GM12892 (cell line): Measurements from ENCODE around the gene ZDHHC12.

Source experiments
- DNase-seq: peaks from one replicate; pipeline ENCODE4 v3.0.0; 2011; ENCODE audit not compliant: insufficient read length
- FAIRE-seq: peaks from 2 replicates; lab custom pipeline; 2011; peaks lifted over from hg19 to GRCh38; lab: Jason Lieb, UNC
- POLR2A ChIP-seq: IDR thresholded peaks from 2 replicates; pipeline ENCODE4 v1.6.1; 2011; ENCODE audit warnings: low read depth, low read length, control low read depth
- POLR2AphosphoS5 ChIP-seq: IDR thresholded peaks from 2 replicates; pipeline ENCODE4 v1.6.1; 2011; ENCODE audit warnings: low read depth, low read length, control low read depth
- TAF1 ChIP-seq: IDR thresholded peaks from 2 replicates; pipeline ENCODE4 v1.6.1; 2011; ENCODE audit warnings: low read depth, mild to moderate bottlenecking, control low read depth, low read length, borderline replicate concordance

The ZDHHC12 gene

DNA sequence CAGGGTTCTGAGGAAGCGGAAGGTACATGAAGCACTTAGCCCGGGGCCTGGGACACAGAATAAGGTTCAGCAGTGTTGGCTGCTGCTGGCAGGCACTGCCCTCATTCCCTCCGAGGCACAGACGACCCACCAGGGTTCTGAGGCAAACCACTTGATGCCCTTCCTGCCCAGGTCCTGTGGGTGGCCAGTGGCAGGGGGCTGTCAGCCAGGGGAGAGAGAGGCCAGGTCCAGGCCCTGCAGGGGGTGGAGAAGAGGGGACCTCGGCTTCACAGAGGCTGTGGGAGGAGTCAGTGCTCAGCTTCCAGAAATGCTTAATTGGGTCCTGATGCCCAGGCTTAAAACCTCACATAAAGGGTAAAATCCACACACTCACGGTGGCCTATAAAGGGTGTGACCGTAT, 4.4 kb upstream of the ZDHHC12 start:
- TF ChIP-seq POLR2AphosphoS5: no peak
- no peak for TF ChIP-seq TAF1
- no peak for TF ChIP-seq POLR2A
- FAIRE-seq (no peak), DNase-seq (no peak)

DNA sequence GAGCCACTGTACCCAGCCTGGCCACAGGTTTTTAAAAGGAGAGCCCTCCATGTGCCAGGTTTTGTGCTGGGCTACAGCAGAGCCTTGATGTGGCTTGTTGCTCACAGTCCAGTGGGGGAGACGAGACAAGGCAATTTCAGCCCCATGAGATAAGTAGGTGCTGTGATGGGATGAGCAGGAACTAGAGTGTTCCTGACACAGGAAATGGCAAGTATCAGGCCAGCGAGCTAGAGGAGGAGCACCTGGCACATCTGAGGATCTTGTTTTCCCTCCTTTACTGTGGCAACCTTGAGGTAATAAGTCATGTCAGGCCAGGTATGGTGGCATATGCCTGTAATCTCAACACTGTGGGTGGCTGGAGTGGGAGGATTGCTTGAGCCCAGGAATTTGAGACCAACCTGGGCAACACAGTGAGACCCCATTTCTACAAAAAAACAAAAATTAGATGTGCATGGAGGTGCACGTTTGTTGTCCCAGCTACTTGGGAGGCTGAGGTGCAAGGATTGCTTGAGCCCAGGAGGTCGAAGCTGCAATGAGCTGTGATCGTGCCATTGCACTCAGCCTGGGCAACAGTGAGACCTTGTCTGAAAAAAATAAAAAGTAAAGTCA, 3.8 kb upstream of the ZDHHC12 start:
- FAIRE-seq (no peak), DNase-seq (no peak)
- TF ChIP-seq TAF1 (no peak), POLR2AphosphoS5 (no peak), POLR2A (no peak)

DNA sequence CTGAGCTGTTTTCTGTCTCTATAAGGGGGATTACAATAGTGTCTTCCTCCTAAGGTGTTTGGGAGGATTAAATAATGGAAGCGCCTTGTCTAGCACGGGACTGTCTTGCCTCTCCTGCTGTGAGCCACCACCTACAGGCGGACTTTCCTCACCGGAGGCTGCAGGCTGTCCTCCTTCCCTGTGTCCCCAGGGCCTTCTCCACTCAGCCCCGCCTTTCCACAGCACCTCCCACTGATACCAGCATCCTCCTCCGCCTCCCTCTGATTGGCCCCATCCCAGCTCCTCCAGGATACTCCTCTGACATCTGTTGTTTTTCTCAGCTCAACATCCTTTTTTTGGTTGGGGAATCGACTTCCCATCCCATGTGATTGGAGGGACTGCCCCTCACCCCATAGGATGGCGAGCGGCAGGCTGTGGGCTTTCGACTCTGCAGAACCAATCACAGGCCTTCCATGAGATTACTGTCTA, 851 bp upstream of the ZDHHC12 start:
- DNase-seq (peak; percentile 71), FAIRE-seq (no peak)
- TF ChIP-seq TAF1 (no peak), POLR2AphosphoS5 (no peak), POLR2A (no peak)

DNA sequence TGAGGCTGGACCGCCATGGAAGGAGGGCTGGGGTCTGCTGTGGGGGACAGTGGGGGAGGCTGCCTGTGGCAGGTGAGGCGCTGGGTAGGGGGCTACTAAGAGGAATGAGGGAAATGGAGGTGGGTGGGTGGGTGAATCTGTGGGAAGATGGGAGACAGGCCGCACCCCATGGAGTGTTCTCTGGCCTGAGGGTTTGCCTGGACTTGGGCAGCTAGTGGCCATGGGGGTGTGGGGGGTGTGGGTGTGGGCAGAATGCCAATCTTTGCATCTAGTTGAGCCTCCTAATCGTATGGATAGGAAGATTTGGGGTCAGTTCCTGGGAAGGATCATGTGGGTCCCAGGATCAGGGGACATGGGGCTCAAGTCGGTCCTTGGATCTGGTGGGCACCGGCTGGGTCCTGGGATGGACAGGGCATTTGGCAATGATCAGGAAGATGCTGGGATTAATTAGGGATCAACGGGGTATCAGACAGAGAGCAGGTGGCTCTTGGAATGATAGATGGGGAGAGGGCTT, 518 bp downstream of the ZDHHC12 start:
- TF ChIP-seq TAF1 (no peak), POLR2AphosphoS5 (no peak), POLR2A (no peak)
- DNase-seq (no peak), FAIRE-seq (peak; percentile 48)

DNA sequence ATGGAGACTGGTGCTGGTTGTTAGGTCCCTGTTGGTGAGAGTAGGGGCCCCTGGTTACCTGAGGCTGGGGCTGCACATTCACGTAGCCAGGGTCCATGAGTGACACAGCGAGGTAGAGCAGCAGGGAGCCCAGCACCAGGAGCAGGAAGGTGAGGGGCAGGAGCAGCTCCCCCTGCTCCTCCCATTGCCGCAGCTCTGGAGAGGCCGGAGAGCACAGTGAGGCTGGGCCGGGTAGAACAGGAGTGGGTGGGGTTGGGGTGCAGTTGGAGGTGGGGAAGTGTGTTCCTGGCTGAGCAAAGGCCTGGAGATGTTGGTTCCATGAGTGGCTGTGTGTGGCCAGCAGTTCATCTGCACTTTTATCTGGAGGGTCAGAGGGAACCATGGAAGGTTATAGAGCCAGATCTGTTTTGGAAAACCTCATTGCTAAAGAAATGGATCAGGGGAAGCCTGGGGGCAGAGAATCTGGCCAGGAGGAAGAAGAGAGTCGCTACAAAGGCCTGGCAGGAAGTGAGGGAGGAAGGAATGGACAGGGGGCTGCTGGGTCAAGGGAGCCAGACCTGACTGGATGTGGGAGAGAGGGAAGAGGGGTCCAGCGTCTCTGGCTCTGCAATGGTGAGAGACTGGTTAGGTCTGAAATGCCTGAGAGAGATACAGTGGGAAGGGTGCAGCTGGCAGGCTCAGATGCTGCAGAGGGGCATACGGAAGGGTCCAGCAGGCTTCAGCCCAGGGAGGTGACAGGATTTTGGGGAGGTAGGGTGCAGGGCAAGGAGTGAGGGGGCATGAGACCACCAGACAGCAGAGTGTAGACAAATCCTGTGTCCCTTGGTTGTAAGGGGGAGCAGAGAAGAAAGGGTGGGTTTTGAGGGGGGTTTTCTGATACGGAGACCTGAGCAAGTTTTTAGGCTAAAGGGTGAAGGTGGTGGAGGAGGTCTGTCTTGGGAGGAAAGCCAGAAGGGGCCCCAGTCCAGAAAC, 1.3 kb downstream of the ZDHHC12 start:
- DNase-seq (no peak), FAIRE-seq (no peak)
- TF ChIP-seq POLR2A (no peak), TAF1 (no peak), POLR2AphosphoS5 (no peak)

DNA sequence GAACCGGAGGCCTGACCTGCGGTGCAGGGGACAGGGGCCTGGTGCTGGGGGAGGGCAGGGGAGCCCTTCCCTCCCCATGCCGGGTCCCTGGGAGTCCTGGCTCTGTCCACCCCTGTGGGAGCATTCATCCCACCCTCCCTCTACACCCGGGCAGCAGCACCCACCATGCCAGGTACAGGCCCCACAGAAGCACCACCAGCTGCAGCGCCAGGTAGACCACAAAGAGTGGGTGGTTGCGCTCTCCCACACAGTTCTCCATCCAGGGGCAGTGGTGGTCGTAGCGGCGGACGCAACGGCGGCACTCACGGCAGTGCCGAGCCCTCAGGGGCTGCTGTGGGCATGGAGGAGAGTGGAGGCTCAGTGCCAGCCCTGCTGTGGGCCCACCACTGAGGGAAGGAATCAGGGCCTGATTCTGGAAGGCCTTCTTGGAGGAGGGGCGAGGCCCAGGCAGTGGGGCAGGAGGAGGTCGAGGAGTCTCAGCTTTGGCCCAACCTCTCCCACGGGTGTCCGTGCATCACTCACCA, 2.4 kb downstream of the ZDHHC12 start:
- FAIRE-seq: no peak
- no peak for DNase-seq
- no peak for TF ChIP-seq POLR2AphosphoS5
- TF ChIP-seq POLR2A: no peak
- no peak for TF ChIP-seq TAF1

DNA sequence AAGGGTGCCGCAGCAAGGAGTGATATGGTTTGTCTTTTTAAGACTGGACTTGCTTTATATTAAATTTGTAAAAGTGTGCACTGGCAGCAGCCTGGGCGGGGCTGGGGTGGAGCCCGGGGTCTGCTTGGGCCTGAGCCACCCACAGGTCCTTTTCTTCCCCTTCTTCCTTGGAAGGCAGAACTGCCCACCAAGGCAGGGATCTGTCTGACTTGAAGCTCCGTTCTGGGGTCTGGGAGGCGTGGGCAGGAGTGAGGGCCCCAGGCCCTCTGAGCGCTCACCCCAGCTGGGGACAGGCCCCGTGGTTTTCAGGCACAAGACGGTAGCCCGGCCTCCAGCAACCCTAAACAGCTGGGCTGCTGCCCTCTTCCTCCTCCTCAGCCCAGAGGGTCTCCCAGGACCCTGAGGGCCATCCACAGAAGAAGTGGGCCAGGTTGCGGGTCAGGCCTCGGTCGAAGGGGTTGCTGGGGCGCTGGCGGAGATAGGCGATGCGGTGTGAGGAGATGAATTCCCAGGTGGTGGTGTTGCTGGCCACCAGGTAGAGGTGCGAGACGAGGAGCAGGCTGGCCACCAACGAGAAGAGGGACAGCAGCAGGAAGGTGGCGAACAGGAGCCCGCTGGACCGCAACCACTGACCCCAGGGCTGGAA, 3.0 kb downstream of the ZDHHC12 start:
- TF ChIP-seq POLR2AphosphoS5 (no peak), POLR2A (no peak), TAF1 (no peak)
- FAIRE-seq: no peak
- no peak for DNase-seq

DNA sequence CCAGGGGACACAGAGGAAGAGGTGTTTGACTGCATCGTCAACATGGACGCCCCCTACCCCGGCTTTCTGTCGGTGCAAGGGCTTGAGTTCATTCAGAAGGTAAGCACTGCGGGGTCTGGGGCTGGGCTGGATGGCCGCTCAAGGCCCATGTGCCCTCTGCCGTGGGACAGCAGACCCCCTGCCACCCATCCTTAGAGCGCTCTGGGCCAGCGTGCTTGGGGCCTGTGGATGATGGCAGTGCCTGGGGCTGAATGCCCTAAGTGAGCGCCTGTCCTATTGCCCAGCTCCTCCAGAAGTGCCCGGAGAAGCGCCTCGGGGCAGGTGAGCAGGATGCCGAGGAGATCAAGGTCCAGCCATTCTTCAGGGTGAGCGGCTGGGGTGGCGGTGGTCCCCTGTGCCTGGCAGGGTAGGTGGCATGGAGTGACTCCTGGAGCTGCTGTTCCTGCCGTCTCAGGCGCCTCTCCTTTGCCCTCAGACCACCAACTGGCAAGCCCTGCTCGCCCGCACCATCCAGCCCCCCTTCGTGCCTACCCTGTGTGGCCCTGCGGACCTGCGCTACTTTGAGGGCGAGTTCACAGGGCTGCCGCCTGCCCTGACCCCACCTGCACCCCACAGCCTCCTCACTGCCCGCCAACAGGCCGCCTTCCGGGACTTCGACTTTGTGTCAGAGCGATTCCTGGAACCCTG, 3.9 kb downstream of the ZDHHC12 start:
- FAIRE-seq: no peak

DNA sequence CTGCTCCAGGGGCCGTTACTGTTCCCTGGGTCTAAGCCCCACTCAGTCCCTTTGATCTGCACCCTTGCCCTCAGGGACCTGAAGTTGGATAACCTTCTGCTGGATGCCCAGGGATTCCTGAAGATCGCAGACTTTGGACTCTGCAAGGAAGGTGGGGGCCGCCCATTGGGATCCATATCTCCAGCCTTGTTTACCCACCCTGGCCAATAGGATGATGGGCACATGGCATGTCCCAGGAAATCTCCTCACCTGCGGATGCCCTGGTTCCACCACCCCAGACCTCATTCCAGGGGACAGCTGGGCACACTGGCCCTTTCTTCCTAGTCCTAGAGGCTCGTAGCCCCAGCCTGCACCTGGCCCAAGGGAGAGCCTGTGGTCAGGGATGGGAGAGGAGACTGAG, 5.5 kb downstream of the ZDHHC12 start:
- FAIRE-seq: no peak
- DNase-seq: no peak
- TF ChIP-seq POLR2A (no peak), TAF1 (no peak)

More for the DNA sequence above, 3.9 kb downstream of the ZDHHC12 start:
- TF ChIP-seq TAF1 (no peak), POLR2AphosphoS5 (no peak), POLR2A (no peak)
- no peak for DNase-seq

DNA sequence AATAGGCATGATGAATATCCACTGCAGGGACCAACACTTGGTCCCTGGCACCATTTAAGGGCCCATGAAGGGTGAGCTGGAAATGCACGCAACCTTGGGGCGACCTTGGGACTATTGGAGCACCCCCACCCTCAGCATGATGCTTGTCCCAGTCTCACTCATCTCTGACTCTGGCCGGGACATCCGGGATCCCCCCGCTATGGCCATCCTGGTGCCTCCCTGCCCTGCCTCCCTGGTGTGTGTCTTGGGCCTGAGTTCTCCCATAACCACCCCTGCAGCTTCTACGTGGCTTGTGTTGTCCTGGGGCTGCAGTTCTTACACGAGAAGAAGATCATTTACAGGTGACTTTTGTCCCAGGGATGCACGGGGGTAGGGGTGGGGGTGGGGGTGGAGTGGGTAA, 5.9 kb downstream of the ZDHHC12 start:
- TF ChIP-seq TAF1 (no peak), POLR2A (no peak), POLR2AphosphoS5 (0 out of 2 replicates have a peak, but pooled peaks have one; percentile 16)
- FAIRE-seq (no peak), DNase-seq (no peak)
